HG03045 (cell line): ENCODE measurements around the gene DRGX.

Experiments
- ATAC-seq: cut with Tn5 transposase; IDR thresholded peaks from one replicate; pipeline ENCODE4 v1.9.1; 2021; ENCODE audit warnings: mild to moderate bottlenecking, moderate library complexity; ENCODE audit not compliant: unreplicated experiment

The DRGX gene

GRCh38 chr10:49349390-49349789, 46.5 kb downstream of the DRGX start:
- no peak for ATAC-seq

- no peak for ATAC-seq
Observed at GRCh38 chr10:49348593-49348992, 47.3 kb downstream of the DRGX start.

GRCh38 chr10:49347827-49348226, 48.1 kb downstream of the DRGX start:
- no peak for ATAC-seq

GRCh38 chr10:49347342-49347741, 48.5 kb downstream of the DRGX start:
- ATAC-seq: no peak

- ATAC-seq: no peak
Observed at GRCh38 chr10:49344840-49345239, 51.0 kb downstream of the DRGX start.

- ATAC-seq: no peak
Observed at GRCh38 chr10:49338604-49339003, 57.3 kb downstream of the DRGX start.

- no peak for ATAC-seq
Observed at GRCh38 chr10:49335364-49335972, 60.4 kb downstream of the DRGX start.

- no peak for ATAC-seq
Observed at GRCh38 chr10:49334964-49335363, 60.9 kb downstream of the DRGX start.

- ATAC-seq: no peak
Observed at GRCh38 chr10:49333192-49333591, 62.7 kb downstream of the DRGX start.

- ATAC-seq: no peak
Observed at GRCh38 chr10:49332768-49333167, 63.1 kb downstream of the DRGX start.

- ATAC-seq: no peak
Observed at GRCh38 chr10:49332333-49332732, 63.6 kb downstream of the DRGX start.

GRCh38 chr10:49331431-49331830, 64.5 kb downstream of the DRGX start:
- ATAC-seq: no peak

GRCh38 chr10:49330127-49330665, 65.7 kb downstream of the DRGX start:
- ATAC-seq: no peak

GRCh38 chr10:49329146-49329505, 66.8 kb downstream of the DRGX start:
- no peak for ATAC-seq

- no peak for ATAC-seq
Observed at GRCh38 chr10:49328401-49329145, 67.3 kb downstream of the DRGX start.

- ATAC-seq: no peak
Observed at GRCh38 chr10:49327036-49327813, 68.7 kb downstream of the DRGX start.

GRCh38 chr10:49325916-49326783, 69.7 kb downstream of the DRGX start:
- ATAC-seq: no peak

GRCh38 chr10:49325131-49325915, 70.6 kb downstream of the DRGX start:
- no peak for ATAC-seq

- no peak for ATAC-seq
Observed at GRCh38 chr10:49324711-49325110, 71.2 kb downstream of the DRGX start.

GRCh38 chr10:49323896-49324270, 72.0 kb downstream of the DRGX start:
- no peak for ATAC-seq
